ENCODE data around the gene RNU1-4. TPM values are rescaled to one million over a fixed set of nuclear protein-coding genes. Genes with fewer than 3 reads are reported as not detected.

RNU1-4 gene
- total and polyA plus RNA-seq, 10 of the 15 experiments (the other 5 are each of a cell fraction or from before 2014, with no cell fraction given): under 0.01 to 20,946 (median 4.7) TPM; not detected in 2

DNA sequence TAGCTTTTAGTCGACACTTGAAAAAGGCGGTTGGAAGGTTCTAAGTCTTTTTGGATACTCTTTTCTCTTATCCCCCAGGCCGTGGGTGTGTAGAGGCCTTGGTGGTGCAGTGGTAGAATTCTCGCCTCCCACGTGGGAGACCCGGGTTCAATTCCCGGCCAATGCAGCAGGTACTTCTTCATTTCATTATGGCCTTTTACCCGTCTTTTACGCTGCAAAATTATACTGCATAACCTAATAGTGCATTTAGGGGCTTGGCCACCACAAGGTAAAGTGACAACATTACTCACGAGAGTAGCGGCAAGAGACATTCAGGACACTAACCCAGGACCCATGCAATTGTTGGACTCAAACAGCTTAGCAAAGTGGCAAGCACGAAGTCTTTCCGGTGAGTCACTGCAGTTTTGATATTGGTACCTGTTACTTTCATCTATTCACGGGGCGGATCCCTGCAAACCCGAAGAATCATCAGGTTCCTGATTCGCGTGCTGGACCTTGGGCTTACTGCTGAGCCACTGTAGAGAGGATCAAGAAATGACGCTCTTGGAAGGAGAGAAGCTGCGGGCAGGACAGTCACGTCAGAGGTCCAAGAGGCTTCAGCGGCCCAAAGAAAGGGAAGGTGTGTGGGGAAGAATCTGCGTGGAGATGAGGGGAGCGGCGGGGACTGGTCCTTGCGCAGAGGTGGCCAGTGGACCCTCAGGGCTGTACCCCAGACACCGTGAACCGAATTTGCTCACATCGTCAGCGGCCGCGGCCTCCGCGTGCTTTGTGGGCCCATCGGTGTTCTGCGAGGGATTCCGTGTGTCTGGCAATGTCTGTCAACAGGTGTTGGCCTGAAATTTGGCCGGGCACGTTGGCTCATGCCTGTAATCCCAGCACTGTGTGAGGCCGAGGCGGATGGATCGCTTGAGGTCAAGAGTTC is 12.9 kb upstream of the RNU1-4 start (continued):
- peak; percentile 37; the same call in 1 of the 2 replicates for TF ChIP-seq TARDBP (IDR thresholded peaks at IDR 0.05; ENCODE audit: borderline replicate concordance)
- no peak for TF ChIP-seq DPF2 (IDR thresholded peaks at IDR 0.05)
- no peak for TF ChIP-seq NR2C1 (IDR thresholded peaks at IDR 0.05)
- 0 out of 2 replicates have a peak, but pooled peaks have one; percentile 32 for TF ChIP-seq ESRRA (IDR thresholded peaks at IDR 0.05; ENCODE audit: low read length)
- no peak for TF ChIP-seq SUPT20H (IDR thresholded peaks at IDR 0.05; ENCODE audit: borderline replicate concordance, control insufficient read depth, low read depth, low read length)
- TF ChIP-seq BHLHE40 (IDR thresholded peaks at IDR 0.05; ENCODE audit: borderline replicate concordance in 1 of 2, low read depth in 2 of 2, low read length in 1 of 2): peak in 1 of 2 experiments; percentile 46; a peak in 1 of 4 replicates
- TF ChIP-seq IRF5 (IDR thresholded peaks at IDR 0.05; ENCODE audit: borderline replicate concordance): no peak
- 0 out of 2 replicates have a peak, but pooled peaks have one; percentile 4 for TF ChIP-seq JUND (IDR thresholded peaks at IDR 0.05; ENCODE audit: low read depth, low read length)
- peak in 1 of 2 experiments; percentile 24; a peak in 1 of 4 replicates for TF ChIP-seq SRF (IDR thresholded peaks at IDR 0.05; ENCODE audit: low read depth in 2 of 2, low read length in 2 of 2)
- no peak for TF ChIP-seq ETV6 (conservative IDR thresholded peaks at IDR 0.05 in 1 of 2, IDR thresholded peaks at IDR 0.05 in 1 of 2; ENCODE audit: borderline replicate concordance in 1 of 2, low read depth in 1 of 2)
- no peak for TF ChIP-seq POLR2AphosphoS2 (IDR thresholded peaks at IDR 0.05; ENCODE audit: low read depth, low read length)
- TF ChIP-seq MTA3 (IDR thresholded peaks at IDR 0.05; ENCODE audit: borderline replicate concordance, low read length): 0 out of 2 replicates have a peak, but pooled peaks have one; percentile 10
- peak; percentile 73; the same call in 1 of the 2 replicates for TF ChIP-seq TCF7 (IDR thresholded peaks at IDR 0.05; ENCODE audit: borderline replicate concordance)
- TF ChIP-seq BCL11A (IDR thresholded peaks at IDR 0.05; ENCODE audit: low read depth, low read length): 0 out of 2 replicates have a peak, but pooled peaks have one; percentile 4
- peak; percentile 58; the same call in 1 of the 2 replicates for TF ChIP-seq RUNX3 (IDR thresholded peaks at IDR 0.05; ENCODE audit: low read length)
- TF ChIP-seq HCFC1 (IDR thresholded peaks at IDR 0.05; ENCODE audit: low read length): 0 out of 2 replicates have a peak, but pooled peaks have one; percentile 18
- TF ChIP-seq CREM (IDR thresholded peaks at IDR 0.05; ENCODE audit: low read depth): 0 out of 2 replicates have a peak, but pooled peaks have one; percentile 24
- no peak for TF ChIP-seq RBBP5 (conservative IDR thresholded peaks at IDR 0.05)
- 0 out of 2 replicates have a peak, but pooled peaks have one; percentile 3 for TF ChIP-seq SMC3 (IDR thresholded peaks at IDR 0.05; ENCODE audit: borderline replicate concordance, low read length)
